ENCODE data around the gene SLC35E2B.
"Not testable (repeated sequence)": the region's sequence is repeated elsewhere in the genome, so short reads cannot be mapped to it uniquely, and the experiment has no call there.

- TF ChIP-seq ARNTL (CRISPR knock-in tag; IDR thresholded peaks at IDR 0.05; ENCODE audit: borderline replicate concordance, low read depth); ISL1 (CRISPR knock-in tag; IDR thresholded peaks at IDR 0.05): not testable (repeated sequence)
These were observed 33.7 kb downstream of the SLC35E2B start, which contains the start of gene CDK11B for GRCh38 chr1:1658583-1659549.

All from SK-N-SH treated with all-trans-retinoic acid at 6 μM for 48 hours (cell line).